Activated T-cell treated with anti-CD3 and anti-CD28 coated beads, Interleukin-2, amount 50 U/mL, for 4 hours (primary cell): ENCODE data around the gene DSN1. TPM values are rescaled to one million over a fixed set of nuclear protein-coding genes. Genes with fewer than 3 reads are reported as not detected.
"Not testable (repeated sequence)": the region's sequence is repeated elsewhere in the genome, so short reads cannot be mapped to it uniquely, and the experiment has no call there.

Experiments
- ATAC-seq, 2 donors: fragments of 200-7000 bp; cut with Tn5 transposase; one replicate each; pipeline ENCODE4 v1.10.0; 2021
- DNase-seq: peaks from one replicate; pipeline ENCODE4 v3.0.0-alpha.2; 2020
- H3K27me3 Mint-ChIP-seq: one replicate; pipeline ENCODE4 v1.8.0; 2021; ENCODE audit warnings: low read depth, mixed read lengths
- H3K36me3 Mint-ChIP-seq: one replicate; pipeline ENCODE4 v1.8.0; 2022; ENCODE audit warnings: mixed read lengths; ENCODE audit not compliant: insufficient read depth
- H3K4me1 Mint-ChIP-seq: one replicate; pipeline ENCODE4 v1.8.0; 2021; ENCODE audit warnings: low read depth, mixed read lengths
- H3K4me3 Mint-ChIP-seq: one replicate; pipeline ENCODE4 v1.8.0; 2021; ENCODE audit warnings: mild to moderate bottlenecking, moderate library complexity, mixed read lengths
- H3K9me3 Mint-ChIP-seq: one replicate; pipeline ENCODE4 v1.8.0; 2021; ENCODE audit warnings: mixed read lengths
- total RNA-seq, 3 donors: library from RNA; stranded (reverse); gene quantifications; one replicate each; pipeline ENCODE4 v1.2.1, GENCODE V29; 2021

Gene DSN1
- total RNA-seq, 3 donors from 2014 or later = 11.6 to 13.7 (median 13.1) TPM

DNA sequence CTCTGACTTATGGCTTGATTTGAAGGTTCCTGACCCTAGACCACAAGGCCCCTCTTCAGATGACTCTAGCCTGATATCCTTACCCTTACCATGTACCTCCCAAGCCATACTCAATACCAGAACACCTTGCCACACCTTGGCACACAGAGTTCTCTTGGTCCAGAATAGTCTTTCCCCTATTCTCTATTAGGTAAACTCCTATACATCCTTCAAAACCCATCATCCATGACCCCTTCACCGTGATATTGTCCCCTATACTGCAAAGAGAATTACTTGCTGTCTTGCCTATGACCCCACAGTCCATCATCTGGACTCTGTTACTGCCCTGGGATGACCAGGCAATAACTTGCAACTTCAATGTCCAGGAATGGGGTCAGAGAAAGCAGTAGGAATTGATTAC, 31.8 kb upstream of the DSN1 start:
- Mint-ChIP-seq H3K9me3 (no peaks in the 10 kb centered on the region), H3K27me3 (no peaks in the 10 kb centered on the region), H3K36me3 (no peaks in the 10 kb centered on the region), H3K4me1 (peaks cover 3% of the 10 kb centered on the region), H3K4me3 (no peak overlapping the region)
- ATAC-seq (no peak), DNase-seq (no peak)

DNA sequence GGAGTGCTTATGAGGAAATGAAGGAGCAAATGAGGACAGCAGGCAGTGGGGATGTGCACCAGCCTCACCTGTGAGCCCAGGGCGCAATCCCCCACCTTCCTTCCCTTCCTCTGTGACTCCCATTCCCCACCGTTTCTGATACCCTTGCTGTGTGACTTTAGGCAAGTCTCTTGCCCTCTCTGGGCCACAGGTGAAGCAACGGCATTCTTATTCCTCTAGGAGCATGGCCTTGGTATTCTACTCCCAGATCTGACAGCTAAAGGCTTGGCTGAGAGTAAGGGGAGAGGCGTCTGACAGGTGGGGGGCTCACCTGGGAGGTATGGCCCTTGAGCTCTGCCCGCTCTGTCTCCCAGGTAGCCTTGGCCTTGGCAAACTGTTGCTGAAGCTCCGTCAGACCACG, 30.9 kb upstream of the DSN1 start:
- Mint-ChIP-seq H3K4me1 (peaks cover 3% of the 10 kb centered on the region), H3K27me3 (no peaks in the 10 kb centered on the region), H3K9me3 (no peaks in the 10 kb centered on the region), H3K4me3 (no peak overlapping the region), H3K36me3 (no peaks in the 10 kb centered on the region)
- ATAC-seq (no peak), DNase-seq (no peak)

DNA sequence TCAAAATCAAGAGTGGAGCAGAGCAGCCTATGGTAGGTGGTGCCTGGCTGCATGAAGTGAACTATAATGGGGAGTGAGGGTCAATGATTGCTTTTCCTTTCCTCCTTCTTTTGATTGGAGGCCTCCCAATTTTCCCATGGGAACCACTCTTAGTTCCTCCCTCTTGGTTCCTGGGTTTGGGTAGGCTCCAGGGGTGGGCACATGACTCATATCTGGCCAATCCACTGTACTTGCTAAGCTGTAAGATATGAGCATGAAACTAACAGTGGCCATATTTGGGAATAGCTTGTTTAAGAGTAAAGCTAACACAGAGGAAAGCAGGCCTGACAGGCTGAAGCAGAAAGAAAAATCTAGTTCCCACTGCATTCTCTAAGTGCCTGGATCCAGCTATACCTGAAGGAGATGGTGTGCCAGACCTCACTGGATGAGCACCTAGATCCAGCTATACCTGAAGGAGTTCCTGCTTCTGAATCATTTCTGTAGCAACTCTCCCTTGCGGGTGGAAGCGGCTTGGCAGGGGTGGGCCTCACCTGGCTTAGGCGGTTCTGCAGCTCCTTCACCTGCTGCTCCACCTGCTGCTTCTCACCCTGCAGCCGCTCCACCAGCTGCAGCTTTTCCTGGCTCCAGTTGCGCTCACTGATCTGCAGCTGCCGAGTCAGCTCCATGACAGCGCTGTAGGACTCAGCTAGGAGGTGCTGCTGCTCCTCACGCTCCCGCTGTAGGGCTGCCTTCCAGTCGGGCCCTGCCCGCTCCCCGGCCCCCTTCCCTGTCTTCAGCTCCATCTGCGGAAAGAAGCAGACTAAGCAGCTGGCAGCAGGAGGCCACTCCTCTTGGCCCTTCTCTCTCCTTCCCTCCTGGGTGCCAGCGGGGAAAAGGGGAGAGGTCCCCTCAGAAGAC, 29.0 kb upstream of the DSN1 start:
- no peak for ATAC-seq
- no peaks in the 10 kb centered on the region for H3K9me3 Mint-ChIP-seq
- H3K4me1 Mint-ChIP-seq = no peaks in the 10 kb centered on the region
- H3K36me3 Mint-ChIP-seq = no peaks in the 10 kb centered on the region
- H3K27me3 Mint-ChIP-seq = no peaks in the 10 kb centered on the region
- no peak for DNase-seq
- no peak overlapping the region for H3K4me3 Mint-ChIP-seq

DNA sequence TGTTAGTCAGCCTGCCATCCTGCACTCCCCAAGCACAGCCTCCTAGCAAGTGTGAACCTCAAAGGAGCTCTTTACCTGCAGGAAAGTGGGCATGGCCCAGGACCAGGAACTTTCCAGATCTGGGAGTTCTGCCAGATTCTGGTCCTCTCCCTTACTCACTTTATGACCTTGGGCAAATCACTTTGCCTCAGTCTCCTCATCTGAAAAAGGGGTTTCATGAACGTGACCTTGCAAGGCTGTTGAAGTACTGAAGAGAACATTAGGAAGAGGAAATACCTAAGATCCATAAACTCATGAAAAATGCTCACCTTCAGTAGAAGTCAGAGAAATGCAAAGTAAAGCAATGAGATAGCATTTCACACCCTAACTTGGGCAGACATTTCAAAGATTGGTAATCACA, 26.8 kb upstream of the DSN1 start:
- ATAC-seq (no peak), DNase-seq (no peak)
- Mint-ChIP-seq H3K27me3 (no peaks in the 10 kb centered on the region), H3K36me3 (no peaks in the 10 kb centered on the region), H3K4me1 (no peaks in the 10 kb centered on the region), H3K4me3 (no peak overlapping the region), H3K9me3 (no peaks in the 10 kb centered on the region)

DNA sequence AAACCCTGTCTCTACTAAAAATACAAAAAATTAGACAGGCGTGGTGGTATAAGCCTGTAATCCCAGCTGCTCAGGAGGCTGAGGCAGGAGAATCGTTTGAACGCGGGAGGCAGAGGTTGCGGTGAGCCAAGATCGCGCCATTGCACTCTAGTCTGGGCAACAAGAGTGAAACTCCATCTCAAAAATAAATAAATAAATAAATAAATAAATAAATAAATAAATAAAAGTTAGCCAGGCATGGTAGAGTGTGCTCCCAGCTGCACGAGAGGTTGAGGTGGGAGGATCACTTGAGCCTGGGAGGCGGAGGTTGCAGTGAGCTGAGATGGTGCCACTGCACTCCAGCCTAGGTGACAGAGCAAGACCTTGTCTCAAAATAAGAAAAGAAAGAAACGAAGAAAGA, 25.8 kb upstream of the DSN1 start:
- not testable (repeated sequence) for DNase-seq, H3K4me1 Mint-ChIP-seq, ATAC-seq, H3K4me3 Mint-ChIP-seq, H3K27me3 Mint-ChIP-seq, H3K9me3 Mint-ChIP-seq, H3K36me3 Mint-ChIP-seq

DNA sequence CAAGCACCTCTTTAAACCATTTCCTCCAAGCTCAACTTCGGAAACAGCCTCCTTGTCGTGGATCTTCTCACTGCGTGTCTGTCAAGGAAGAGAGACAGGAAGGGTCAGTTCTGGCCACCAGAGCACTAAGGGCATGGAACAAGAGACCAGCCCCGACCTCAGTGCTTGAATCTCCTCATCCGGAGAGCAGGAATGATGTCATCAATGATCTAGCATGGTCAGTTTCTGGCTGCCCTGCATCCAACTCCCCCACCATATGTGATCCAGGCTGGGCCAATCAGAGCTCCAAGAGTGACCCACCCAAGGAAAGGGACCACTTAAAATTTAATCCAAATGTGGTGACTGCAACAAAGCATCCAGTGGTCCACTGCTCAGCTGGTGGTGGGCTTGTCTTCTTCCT, 23.3 kb upstream of the DSN1 start:
- DNase-seq = no peak
- Mint-ChIP-seq H3K4me1 (no peaks in the 10 kb centered on the region), H3K9me3 (no peaks in the 10 kb centered on the region), H3K36me3 (no peaks in the 10 kb centered on the region), H3K4me3 (no peak overlapping the region), H3K27me3 (no peaks in the 10 kb centered on the region)
- ATAC-seq = no peak

DNA sequence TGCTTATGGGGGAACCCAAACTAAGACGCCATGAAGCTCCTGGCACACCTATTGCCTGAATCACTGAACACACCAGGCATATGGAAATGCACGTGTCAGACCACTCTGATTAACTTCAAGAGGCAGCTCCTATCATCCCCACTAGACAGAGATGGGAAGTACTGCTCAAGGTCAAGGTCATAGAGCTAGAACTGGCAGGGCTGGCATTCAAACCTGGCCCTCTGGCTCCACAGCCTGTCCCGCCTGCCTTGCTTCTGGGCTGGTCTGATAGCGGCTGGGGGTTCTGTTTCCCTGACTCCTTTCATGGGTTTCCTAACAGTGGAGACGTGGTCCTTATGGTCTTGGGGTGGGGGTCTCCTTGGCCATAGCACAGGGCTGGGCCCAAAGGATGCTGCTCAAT, 22.6 kb upstream of the DSN1 start:
- H3K9me3 Mint-ChIP-seq = no peaks in the 10 kb centered on the region
- H3K36me3 Mint-ChIP-seq = no peaks in the 10 kb centered on the region
- H3K27me3 Mint-ChIP-seq = no peaks in the 10 kb centered on the region
- H3K4me3 Mint-ChIP-seq = no peak overlapping the region
- DNase-seq (no peak), ATAC-seq (no peak)
- no peaks in the 10 kb centered on the region for H3K4me1 Mint-ChIP-seq

DNA sequence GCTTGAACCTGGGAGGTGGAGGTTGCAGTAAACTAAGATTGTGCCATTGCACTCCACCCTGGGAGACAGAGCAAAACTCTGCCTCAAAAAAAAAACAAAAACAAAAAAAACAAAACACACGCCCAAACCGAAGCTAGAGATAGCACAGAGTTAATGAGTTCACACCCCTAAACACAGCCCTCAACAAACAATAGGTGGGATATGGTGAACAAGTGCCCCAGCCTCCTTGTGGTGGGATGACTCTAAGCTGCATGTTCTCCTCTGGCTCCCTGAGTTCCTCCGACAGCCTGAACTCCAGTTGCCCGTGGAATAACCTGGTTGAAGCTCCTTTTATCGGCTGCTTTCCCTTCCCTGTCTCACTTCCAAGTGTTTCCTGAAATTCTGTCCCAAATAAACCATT, 22.1 kb upstream of the DSN1 start:
- no peaks in the 10 kb centered on the region for H3K27me3 Mint-ChIP-seq
- no peaks in the 10 kb centered on the region for H3K9me3 Mint-ChIP-seq
- H3K4me1 Mint-ChIP-seq = no peaks in the 10 kb centered on the region
- no peak for DNase-seq
- H3K36me3 Mint-ChIP-seq = no peaks in the 10 kb centered on the region
- ATAC-seq = no peak
- no peak overlapping the region for H3K4me3 Mint-ChIP-seq

DNA sequence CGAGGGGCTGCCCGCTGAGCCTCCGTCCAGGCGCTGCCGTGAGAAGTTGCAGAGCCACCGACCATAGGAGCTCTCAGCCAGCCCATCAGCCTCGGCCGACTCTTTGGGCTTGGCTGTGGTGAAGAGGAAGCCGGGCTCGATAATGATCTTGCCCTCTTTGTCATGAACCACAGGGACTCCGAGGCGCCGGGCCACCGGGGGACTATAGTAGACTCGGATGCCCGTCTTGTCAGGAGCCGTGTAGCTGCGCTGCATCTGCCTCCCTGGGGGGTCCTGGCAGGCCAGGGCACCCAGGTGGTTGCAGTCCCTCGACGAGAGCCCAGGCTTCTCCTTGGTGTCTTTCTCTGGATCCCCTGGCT, 20.5 kb upstream of the DSN1 start:
- no peaks in the 10 kb centered on the region for H3K27me3 Mint-ChIP-seq
- H3K36me3 Mint-ChIP-seq = no peaks in the 10 kb centered on the region
- no peak overlapping the region for H3K4me3 Mint-ChIP-seq
- DNase-seq (no peak), ATAC-seq (no peak)
- no peaks in the 10 kb centered on the region for H3K4me1 Mint-ChIP-seq
- H3K9me3 Mint-ChIP-seq = no peaks in the 10 kb centered on the region

DNA sequence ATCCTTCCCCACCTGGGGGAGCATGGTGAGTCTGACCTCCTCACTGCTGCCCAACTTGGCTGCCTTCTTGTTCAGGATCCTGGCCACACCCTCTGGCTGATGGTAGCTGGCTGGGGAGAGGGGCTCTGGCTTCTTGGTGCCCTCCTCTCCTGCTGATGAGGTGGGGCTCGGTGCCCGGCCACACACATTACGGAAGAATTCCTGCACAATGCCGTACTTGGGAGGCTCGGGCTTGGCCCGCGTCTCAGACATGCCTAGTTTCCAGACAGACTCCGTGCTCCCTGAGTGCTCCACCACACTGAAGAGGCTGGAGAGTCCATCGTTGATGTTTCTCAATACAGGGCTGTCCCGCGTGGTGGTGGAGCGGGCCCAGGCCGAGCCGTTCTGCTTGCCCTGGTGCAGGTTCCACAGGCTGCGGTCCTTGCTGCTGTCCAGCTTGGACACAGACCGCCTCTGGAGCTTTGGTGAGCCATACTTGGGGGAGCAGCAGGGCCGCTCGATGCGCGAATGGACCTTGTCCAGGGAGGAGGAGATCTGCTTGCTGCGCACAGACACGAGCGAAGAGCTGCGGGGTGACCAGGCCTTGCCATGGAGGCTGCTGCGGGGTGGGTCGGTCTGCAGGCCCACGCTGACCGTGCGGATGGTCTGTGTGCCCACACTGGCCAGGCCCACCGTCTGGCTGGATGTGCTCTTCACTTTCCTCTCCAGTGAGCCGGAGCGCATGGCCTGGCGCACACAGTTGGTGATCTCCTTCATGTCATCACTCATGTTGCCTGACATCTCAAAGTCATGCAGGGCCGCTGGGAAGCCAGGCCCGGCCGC, 19.9 kb upstream of the DSN1 start:
- ATAC-seq = no peak

DNA sequence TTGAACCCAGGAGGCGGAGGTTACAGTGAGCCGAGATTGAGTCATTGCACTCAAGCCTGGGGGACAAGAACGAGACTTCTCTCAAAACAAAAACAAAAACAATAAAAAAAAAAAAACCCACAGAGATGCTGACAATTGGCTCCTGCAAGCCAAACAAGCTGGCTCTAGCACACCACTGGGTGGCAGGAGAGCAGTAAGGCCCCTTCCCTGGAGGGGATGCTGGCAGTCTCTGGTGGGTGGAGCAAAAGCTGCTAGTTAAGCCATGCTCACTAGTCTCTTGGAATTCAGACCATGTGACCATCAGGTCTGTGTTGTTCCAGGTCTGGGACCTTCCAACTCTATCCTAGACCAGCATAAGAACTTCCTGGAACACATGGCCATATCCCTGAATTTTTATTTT, 18.9 kb upstream of the DSN1 start:
- H3K27me3 Mint-ChIP-seq = no peaks in the 10 kb centered on the region
- H3K4me1 Mint-ChIP-seq = no peaks in the 10 kb centered on the region
- no peaks in the 10 kb centered on the region for H3K36me3 Mint-ChIP-seq
- DNase-seq (no peak), ATAC-seq (no peak)
- no peaks in the 10 kb centered on the region for H3K9me3 Mint-ChIP-seq
- no peak overlapping the region for H3K4me3 Mint-ChIP-seq

More for the DNA sequence above, 19.9 kb upstream of the DSN1 start:
- no peak for DNase-seq
- no peaks in the 10 kb centered on the region for H3K9me3 Mint-ChIP-seq
- no peak overlapping the region for H3K4me3 Mint-ChIP-seq
- H3K36me3 Mint-ChIP-seq = no peaks in the 10 kb centered on the region
- no peaks in the 10 kb centered on the region for H3K4me1 Mint-ChIP-seq
- no peaks in the 10 kb centered on the region for H3K27me3 Mint-ChIP-seq

DNA sequence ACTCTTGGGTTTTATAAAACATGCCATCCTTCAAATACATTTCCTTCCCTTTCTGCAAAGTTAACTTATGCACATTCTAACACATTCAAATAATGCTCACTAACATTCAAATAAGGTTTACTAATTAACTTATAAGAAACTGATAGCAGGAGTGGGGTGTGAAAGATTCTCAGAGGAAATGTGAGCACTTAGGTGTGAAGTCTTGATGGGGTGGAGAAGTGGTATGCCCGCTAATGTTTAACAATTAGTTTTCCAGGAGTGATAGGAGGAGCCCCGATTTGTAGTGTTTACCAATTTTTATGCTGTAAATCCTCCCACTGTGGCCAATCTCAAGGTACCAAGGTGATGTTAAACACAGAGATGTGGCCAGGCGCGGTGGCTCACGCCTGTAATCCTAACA, 18.3 kb upstream of the DSN1 start:
- no peaks in the 10 kb centered on the region for H3K27me3 Mint-ChIP-seq

DNA sequence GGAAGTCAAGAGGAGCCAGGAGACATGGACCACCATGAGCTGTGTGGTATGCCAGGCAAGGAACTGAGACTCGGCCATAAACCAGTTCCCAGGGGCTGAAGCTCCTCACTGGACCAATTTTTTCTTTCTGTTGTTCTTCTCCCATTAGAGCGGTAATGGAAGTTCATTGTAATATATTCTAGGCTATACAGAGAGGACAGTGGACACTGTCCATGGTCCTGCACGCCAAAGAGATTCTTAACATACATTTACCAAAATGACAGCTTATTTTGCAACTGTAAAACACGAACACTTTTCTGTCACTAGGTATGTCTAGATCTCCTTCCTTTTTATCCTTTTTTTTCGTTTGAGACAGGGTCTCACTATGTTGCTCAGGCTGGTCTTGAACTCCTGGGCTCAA, 13.1 kb upstream of the DSN1 start:
- H3K4me3 Mint-ChIP-seq = no peak overlapping the region
- ATAC-seq (no peak), DNase-seq (no peak)
- H3K4me1 Mint-ChIP-seq = no peaks in the 10 kb centered on the region
- H3K36me3 Mint-ChIP-seq = peaks cover 2% of the 10 kb centered on the region
- no peaks in the 10 kb centered on the region for H3K27me3 Mint-ChIP-seq
- H3K9me3 Mint-ChIP-seq = no peaks in the 10 kb centered on the region

More for the DNA sequence above, 18.3 kb upstream of the DSN1 start:
- Mint-ChIP-seq H3K4me3 (no peak overlapping the region), H3K9me3 (no peaks in the 10 kb centered on the region), H3K4me1 (no peaks in the 10 kb centered on the region), H3K36me3 (no peaks in the 10 kb centered on the region)
- DNase-seq = no peak
- no peak for ATAC-seq

DNA sequence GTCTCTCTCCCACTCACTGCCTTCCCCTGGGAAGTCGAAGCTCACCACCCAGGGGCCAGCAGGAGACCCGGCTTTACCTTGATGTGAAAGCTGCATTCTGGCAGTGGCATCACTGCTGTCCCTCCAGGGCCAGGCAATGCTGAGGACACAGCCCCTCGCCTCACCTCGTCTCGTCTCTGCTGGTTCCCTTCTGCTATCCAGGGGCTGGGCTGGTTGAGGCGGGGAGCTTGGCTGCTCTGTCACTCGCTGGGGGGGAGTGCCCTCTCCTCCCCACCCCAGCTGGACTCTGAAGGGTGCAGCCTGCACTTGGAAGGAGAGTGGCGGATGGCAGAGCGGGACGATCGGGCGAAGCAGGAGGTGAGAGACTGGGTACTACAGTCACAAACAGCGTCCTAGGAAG, 12.7 kb upstream of the DSN1 start:
- no peaks in the 10 kb centered on the region for H3K4me1 Mint-ChIP-seq
- H3K4me3 Mint-ChIP-seq = no peak overlapping the region
- ATAC-seq = no peak
- peaks cover 2% of the 10 kb centered on the region for H3K36me3 Mint-ChIP-seq
- no peak for DNase-seq
- no peaks in the 10 kb centered on the region for H3K27me3 Mint-ChIP-seq
- no peaks in the 10 kb centered on the region for H3K9me3 Mint-ChIP-seq

DNA sequence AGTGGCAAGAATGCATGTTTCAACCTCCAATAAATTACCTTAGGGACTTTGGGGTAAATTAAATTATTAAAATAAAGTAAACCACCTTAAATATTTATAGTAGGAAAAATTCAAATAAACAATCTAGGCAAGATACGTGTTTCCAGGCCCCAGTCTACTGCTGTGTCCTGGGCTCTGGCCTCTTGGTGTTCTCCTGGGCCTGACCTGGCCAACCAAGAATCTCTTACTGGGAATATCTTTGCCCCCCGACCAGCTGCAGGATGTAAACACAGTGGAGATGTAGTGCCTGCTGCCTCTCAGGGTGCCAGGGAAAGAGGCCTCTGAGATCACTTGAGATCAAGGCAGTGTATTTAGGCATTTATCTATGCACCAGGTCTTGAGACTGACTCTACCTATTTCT, 11.7 kb upstream of the DSN1 start:
- Mint-ChIP-seq H3K36me3 (peaks cover 2% of the 10 kb centered on the region), H3K4me1 (no peaks in the 10 kb centered on the region), H3K27me3 (no peaks in the 10 kb centered on the region), H3K9me3 (no peaks in the 10 kb centered on the region), H3K4me3 (no peak overlapping the region)
- no peak for ATAC-seq
- DNase-seq = no peak
